NOMO-1 (cell line): Measurements from ENCODE around the gene MSH3.
"Not testable (repeated sequence)": the region's sequence is repeated elsewhere in the genome, so short reads cannot be mapped to it uniquely, and the experiment has no call there.

Experiments used
- DNase-seq, 2 experiments: peaks; one replicate each; lab custom pipeline; 2025; ENCODE audit not compliant: unreplicated experiment in 2 of 2; lab: John Stamatoyannopoulos, UW

Gene MSH3

DNA sequence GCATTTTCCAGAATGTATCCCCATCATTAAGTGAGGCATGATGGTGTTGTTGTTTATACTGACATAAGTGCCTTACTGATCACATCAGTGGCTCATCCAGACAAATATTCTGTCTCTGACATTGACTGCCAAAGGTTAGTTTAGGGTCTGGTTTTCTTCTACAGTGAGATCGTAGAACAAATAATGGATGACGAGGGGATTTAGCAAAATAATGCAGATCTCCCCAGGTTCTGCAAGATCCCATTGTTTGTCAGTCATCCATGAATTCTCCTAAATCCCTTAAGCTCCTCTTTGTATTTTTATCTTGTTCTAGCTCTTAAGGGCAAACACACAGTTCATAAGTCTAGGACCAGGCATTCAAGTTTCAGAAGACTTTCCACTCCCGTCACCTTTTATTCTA, 93.5 kb downstream of the MSH3 start:
- no peak for DNase-seq

DNA sequence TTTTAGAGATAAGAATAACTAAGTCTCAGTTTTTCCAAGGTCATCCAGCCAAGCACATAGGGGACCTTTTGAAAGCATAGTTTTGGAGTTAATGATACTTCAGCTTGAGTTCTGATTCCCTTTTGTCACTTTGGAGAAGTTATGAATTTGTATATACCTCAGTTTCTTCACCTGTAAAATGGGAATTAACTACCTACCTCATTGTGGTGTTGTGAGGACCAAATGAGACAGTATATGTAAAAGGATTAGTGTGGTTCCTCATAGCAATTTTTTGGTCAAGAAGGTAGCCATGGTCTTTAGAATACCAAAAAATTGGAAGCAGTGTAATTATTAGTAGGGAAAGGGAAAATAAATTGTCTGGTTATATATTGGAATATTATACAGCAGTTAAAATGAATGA, 98.0 kb downstream of the MSH3 start:
- DNase-seq: no peak

DNA sequence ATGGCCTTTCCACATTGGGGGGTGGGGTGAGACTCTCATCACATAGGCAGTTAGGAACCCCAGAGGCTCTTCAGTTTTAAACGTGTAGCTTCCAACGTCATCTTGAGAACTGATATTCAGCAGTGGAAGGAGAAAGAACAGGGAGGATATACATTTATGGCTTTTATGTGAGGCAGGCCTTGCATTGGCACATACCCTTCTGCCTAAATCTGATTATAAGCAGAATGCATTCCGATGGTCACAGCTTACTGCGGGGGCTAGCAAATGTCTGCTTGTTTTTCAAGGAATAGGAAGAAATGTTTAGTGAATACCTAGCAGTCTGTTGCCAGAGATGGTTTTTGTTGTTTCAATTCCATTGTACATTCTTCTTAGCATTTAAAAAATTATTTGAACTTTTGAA, 99.3 kb downstream of the MSH3 start:
- no peak for DNase-seq

DNA sequence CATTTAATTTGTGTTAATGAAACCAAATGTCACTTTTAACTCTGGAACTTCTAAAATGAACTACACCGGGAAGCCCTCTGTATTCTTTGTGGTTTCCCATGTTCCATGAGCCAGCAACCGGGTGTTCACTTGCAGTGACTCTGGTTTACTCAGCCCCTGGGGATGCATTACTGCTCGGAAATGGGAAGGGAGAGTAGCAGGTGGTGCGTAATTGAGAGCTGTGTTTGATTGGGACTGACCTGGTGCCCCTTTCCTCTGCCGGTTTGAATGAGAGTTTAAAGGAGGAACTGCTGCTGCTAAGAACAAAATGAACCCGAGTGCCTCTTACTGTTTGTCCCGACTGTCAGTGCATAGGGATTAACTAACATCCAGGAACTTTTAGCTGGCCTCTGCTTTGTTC, 100.4 kb downstream of the MSH3 start:
- DNase-seq: peak in 1 of 2 experiments; percentile 7

DNA sequence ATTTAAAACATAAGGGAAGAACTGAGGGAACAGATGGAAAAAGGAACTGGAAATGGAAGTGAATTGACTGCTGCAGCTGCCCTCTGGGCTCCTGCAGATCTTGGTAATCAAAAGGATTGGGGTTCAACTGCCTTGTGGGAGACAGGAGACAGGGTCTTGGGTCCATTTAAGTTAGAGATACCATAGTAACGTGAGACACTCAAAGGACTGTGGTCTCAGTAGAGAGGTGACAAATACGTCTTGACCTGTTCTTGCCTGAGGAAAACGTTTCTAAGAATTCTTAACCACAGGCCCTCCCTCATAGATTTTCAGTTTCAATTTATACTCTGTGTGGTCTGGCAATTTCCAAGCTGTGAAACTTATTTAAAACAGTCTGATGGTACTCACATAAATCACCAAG, 101.2 kb downstream of the MSH3 start:
- peak in 1 of 2 experiments; percentile 9 for DNase-seq

DNA sequence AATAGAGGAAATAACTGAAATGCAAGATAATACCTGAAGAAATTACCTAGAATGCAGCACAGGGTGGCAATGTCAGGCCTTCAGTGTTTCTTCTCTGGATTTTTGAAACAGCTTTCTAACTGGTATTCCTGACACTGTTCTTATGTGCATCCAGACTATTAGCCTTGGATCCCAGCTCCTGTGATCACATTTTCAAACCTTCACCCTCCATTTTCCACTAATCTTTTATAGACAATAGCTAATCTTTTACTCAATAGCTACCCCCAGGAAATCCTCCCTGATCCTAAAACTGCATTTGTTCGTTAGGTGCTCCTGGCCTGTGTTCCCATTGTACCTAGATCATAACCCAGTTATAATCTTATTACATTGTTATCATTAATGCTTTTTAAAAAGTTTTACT, 101.8 kb downstream of the MSH3 start:
- no peak for DNase-seq

DNA sequence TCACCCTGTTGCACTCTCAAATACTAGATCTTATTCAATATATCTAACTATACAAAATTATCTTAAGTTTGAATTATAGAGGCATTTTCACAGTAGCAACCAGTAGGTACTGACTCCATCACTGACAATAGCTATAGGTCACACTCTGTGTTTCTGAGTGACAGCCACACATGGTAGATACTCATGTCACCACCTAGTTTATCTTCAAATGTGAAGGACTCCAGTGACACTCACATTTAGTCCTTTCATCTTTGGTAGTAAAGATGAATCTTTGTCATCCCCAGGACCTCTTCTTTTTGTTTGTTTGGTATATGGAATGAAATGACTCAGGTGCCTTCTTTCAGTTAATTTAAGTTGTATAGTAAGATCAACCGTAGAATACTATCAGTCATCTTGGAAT, 102.8 kb downstream of the MSH3 start:
- DNase-seq: no peak

DNA sequence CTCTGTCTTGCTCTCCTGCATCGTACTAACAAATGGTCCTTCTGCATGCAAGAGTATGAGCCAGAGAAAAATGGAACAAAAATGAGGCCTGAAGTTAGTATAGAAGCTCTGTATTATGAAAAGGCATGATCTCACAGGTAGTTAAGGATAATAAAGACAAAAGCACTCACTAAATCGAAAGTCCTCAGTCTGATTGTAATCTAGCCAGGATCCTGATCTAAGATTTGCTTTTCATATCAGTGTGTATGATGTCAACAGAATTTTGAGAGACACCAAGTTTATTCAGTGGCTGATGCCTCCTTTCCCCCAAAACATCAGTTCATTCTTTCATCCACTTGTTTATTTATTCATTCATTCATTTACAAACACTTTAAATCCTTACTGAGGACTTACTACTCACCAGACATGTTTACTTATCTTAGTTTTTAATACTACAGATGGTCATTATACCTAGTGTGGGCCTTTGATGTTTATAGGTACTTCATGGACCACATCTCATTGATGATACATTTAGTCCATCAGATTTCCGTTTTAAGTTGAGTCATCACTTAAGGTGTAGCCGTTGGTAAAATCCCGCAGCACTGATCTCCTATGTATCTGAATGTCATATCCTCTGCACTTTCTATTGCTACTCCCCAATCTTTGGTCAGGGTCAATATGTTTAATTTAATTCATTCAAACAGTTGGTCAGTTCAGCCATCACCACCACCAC, 105.6 kb downstream of the MSH3 start:
- no peak for DNase-seq

DNA sequence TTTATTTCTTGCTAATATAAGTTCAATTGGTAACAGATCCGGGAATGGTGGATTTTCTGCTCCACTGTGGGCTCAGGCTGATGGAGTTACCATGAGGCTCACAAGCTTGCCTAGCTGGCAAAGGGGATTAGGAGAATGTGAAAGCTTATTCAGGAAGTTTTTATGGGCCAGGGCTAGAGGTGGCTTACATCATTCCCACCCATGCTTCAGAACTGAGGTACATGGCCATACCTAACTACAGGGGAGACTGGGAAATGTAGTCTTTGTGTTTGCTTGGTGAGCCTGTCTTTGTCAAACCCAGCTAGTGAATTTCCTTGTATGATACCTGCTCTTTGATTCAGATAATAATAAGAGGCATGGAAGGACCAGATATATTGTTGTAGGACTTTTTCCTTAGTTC, 106.2 kb downstream of the MSH3 start:
- no peak for DNase-seq

DNA sequence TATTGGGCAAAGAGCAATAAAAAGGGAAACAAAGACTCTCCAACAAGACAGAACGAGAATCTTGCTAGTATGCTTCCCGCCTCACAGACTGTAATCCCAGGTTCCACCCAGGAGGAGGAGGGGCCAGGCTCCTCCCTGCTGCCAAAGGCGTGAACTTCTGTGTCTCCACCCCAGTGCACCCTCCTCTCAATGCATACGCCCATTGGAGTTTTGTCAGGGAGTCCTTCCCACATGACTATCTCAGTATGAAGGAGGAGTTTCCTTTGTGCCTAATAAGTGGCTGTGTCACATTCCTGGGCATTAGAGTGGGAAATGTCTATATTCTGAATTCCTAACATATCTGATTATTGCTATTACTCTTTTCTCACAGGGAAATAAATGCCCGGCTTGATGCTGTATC, 106.7 kb downstream of the MSH3 start:
- no peak for DNase-seq

DNA sequence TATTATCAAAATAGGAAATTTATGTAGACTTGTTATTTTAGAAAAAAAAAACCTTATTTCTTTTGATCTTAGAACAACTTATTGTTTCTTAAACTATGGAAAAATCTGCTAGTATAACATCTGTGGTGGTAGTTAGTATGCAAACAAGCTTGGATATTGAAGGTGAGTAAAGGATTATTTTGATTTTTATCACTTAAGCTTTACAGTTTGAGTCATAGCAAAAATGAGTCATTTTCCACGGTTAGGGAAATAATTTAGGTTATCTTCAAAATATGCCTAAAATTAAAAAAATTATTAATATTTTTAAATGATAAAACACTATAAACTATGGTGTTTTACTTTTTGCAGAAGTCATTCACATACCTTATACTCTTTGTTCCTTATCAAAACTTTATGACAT, 107.5 kb downstream of the MSH3 start:
- no peak for DNase-seq

DNA sequence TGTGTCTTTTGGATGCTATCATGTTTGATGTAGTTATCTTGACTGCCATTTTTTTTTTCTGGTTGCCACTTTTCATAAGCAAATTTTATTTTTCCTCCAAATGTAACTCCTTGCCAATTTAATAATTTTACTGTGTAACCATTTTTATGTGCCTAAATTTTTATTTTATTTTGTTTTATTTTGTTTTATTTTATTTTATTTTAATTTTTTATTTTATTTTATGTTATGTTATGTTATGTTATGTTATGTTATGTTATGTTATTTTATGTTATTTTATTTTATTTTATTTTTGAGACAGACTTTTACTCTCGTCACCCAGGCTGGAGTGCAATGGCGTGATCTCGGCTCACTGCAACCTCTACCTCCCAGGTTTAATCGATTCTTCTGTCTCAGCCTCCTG, 108.1 kb downstream of the MSH3 start:
- DNase-seq: no peak

DNA sequence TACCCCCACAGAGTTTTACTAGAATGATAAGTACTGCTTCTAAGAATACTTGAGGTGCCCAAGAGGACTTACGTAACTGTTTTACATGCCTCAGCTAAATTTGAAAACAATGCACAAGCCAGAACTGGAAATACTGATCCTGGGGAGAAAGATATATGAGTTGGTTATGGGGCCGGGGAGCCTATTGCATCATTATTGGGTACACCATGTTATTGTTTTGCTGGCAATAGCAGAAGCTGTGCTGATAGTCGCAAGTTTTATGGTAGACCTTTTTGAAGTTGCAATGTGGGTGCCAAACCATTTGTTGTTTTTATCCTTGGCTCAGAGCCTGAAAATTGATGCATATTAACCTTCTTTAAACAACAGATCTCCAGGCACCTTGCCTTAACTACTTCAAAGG, 108.8 kb downstream of the MSH3 start:
- DNase-seq: no peak

DNA sequence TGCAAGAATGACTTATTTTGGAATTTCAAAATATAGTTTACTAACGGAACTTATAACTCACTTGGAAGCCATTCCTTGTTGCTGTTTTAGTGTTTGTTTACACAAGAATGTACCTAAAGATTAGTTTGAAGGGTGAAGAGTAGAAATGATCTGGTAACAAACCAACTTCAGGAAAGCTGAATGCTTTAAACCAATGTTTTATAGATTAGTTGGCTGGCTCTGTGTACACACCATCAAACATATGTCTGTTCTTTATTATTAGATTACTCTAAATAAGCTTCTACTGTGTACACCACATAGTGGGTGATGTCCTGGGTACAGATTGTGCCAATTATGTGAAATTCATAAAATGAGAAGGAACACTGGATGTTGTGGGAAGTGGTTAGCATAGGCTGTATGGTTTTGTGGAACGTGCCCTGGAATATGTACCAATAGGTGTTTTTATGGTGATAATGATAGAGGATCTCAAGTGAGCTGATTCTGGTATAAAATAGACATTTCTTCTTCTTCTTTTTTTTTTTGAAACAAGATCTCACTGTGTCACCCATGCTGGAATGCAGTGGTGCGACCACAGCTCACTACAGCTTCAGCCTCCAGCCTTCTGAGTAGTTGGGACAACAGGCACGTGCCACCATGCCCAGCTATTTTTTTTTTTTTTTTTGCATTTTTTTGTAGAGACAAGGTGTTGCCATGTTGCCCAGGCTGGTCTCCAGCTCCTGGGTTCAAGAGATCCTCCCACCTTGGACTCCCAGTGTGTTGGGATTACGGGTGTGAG, 109.6 kb downstream of the MSH3 start:
- no peak for DNase-seq

DNA sequence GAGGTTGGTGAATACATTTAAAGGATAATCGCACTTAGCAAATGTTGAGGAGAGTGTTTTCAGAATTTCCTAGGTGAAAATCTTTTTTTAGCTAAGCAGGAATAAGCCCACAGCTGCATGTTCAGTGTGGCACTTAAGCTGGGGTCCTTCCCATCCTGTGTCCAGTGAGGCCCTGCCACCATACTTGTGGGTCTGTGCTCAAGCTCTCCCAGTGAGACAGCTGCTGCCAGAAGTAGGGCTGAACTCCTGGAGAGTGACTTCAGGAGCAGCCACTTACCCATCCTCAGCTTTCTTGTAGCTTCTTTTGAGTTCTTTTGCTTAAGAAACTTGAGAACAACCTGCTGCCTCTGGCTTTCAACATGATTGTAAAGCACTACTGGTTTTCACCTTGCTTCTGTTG, 110.3 kb downstream of the MSH3 start:
- DNase-seq: no peak

DNA sequence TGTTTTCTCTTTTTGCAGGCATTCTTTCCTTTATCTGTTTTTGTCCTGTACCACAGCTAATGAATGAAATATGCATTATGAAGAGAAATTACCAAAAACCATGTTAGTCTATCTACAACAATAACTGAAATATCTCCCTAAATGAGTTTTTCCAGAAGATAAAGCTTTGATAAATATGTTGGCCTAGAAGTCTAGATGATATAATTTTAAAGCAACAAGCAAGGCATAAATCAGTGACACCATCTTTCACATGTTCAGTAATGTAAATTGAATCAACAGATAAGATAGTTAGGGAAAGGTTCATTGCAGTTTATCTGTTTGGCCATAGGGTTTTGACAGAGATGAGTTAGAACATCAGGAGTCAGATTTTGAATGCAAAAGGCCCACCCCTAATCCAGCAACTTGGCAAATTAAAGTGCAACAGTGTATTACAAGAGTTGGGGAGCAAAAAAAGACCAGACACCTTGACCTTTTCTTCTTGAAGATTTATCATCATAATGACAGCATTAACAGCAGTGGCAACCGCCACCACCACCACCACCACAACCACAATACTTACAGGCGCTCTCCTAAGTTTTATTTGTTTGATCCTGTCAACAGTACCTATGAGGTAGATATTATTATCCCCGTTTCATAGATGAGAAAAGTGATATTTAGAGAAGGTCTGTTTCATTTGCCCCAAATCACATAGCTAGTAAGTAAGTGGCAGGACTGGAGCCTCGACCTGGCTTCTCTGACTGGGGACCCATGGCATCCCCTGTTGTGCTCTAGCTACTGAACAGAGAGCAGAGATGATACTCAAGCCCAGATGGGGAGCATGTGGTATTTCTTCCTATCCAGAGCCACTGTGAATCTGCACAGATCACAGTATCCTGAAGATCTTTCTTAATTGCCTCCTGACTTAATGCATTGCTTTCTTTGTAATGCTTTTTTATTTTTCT, 123.2 kb downstream of the MSH3 start:
- DNase-seq: no peak

DNA sequence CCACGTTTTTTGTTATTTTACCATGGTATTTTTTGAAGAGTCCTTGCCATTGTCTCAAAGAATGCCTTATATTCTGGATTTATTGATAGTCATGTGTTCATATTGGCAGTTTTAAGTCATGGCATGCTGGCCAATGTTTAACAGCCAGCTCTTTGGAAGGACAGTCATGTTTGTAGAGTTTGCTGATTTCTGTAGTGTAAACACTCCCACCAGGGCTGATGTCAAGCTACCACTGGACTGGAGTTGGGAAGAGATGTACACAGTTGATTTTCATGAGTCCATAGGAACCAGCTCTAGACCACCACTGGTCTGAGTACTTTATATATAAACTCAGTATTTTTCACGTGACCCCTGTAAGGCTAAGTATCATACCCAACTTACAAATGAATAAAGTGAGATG, 125.6 kb downstream of the MSH3 start:
- DNase-seq: no peak

DNA sequence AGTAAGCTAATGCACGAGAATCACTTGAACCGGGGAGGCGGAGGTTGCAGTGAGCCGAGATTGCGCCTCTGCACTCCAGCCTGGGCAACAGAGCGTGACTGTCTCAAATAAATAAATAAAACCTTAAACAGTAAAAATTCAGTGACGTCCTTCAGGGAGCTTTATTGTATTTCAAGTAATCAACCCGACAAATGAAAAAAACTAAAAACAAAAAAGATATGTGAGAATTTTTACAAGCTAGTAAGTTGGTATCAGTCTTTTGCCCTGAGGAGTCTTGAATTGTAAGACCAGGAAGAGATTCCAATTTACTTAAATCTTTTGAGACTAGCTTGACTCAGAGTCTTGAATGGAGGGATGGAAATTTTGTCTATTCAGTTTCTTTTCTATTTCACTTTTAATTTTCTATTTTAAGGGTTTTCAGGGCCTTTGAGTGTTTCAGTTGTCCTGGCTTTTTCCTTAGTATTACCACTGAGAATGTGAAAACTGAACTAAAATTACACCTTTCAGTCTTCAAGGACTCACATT, 126.4 kb downstream of the MSH3 start:
- DNase-seq: no peak

DNA sequence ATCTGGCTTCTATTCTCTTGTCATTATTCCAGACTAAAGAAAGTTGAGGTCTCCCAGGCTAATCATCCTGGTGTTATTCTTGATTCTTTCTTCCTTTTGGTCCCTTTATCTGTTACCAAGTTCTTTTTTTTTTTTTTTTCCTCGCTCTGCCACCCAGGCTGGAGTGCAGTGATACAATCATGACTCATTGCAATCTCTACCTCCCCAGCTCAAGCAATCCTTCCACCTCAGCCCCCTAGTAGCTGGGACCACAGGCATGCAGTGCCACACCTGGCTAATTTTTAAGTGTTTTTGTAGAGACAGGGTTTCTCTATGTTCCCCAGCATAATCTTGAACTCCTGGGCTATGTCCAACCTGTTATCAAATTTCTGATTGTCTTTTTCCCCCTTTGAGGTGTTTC, 126.9 kb downstream of the MSH3 start:
- no peak for DNase-seq

DNA sequence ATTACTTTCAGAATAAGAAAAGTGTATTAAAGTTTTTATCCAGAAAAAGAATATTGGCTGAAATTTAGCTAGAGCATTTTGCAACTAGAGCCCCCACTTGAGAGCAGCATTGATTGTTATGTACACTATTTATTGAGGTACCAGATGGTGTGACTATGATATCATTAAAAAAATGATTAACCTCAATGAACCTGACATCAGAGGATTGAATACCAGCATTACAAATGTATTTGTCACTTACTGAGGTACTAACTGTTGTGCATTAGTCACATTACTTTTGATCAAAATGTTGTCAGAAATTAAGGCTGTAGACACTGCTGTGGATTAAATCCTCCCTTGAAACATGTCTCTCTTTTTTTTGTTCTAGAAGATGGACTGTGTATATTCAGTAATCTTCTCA, 128.2 kb downstream of the MSH3 start:
- no peak for DNase-seq

DNA sequence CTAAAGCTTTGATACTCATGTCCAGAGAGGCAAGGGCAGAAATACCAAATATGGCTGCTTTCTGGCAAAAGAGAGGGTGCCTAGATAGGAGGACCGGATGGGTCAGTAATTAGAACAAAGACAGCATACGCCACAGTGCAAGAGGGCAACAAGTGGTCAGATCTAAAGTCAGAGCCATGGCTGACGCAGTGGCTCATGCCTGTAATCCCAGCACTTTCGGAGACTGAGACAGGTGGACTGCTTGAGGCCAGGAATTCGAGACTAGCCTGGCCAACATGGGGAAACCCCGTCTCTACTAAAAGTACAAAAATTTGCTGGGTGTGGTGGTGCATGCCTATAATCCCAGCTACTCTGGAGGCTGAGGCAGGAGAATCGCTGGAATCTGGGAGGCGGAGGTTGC, 129.3 kb downstream of the MSH3 start:
- not testable (repeated sequence) for DNase-seq
